ENCODE data around the gene CSMD2.

Gene CSMD2

GRCh38 chr1:33709174-33709782 lies 455.8 kb downstream of the CSMD2 start:
- no peak for FAIRE-seq

GRCh38 chr1:33706634-33707255 lies 458.3 kb downstream of the CSMD2 start:
- no peak for FAIRE-seq

- FAIRE-seq, result no peak
Observed at GRCh38 chr1:33703464-33703863, 461.6 kb downstream of the CSMD2 start.

- no peak for FAIRE-seq
Observed at GRCh38 chr1:33698361-33699035, 466.5 kb downstream of the CSMD2 start.

DNA sequence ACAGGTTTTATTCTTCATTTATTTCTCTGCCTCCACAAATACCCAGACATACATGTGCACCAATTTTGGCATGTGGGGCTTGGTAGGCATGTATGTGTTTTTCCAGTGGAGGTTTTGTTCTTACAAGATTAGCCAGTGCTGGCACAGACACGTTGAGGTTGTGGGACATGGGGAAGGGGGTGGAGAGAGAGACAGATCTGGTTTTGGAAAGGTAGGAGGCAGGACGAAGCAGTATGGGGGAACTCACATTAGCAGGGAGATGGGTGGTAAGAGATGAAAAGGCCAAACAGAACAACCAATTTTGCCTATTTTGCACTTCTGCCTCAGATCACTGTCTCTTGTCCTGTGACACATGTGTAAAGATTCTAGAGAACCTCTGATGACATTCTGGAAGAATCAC lies 467.2 kb downstream of the CSMD2 start:
- FAIRE-seq, result no peak

DNA sequence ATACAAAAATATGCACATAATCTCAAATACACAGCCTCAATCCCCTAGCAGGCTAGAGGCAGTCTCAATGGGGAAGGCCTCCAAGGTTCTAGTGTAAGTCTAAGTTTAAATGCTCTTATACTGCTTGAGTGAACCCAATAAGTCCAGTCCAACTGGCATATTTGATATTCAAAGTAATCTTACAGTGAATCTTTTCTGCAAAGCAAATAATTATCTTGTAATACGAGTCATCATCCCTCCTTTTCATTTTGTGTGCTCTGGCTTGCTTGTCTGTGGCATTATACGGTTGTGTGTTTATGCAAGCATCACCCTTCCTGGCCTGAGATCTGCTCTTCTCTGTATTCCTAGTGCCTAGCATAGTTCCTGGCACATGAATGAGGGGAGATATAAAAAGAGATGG lies 468.1 kb downstream of the CSMD2 start:
- no peak for FAIRE-seq

DNA sequence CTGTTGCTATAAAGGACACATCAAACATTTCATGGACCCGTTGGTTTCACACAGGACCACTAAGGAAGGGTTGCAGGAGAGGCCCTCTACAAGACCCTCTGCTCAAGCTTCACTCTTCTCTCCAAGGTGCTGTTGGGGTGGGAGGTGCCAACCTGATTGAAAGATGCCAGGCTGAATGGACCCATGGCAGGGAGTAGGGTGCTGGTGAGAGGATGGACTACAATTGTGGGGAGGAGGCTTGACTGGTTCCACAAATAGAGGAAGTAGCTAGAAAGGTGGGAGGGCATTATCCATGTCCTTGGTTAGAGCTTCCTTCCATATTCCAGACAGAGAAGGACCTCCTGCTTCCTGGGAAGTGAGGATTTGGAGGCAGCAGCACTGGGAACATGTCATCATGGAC lies 468.7 kb downstream of the CSMD2 start:
- no peak for FAIRE-seq

GRCh38 chr1:33692206-33693188 lies 472.5 kb downstream of the CSMD2 start:
- no peak for FAIRE-seq

- FAIRE-seq, result no peak
Observed at GRCh38 chr1:33687000-33687399, 478.0 kb downstream of the CSMD2 start.

DNA sequence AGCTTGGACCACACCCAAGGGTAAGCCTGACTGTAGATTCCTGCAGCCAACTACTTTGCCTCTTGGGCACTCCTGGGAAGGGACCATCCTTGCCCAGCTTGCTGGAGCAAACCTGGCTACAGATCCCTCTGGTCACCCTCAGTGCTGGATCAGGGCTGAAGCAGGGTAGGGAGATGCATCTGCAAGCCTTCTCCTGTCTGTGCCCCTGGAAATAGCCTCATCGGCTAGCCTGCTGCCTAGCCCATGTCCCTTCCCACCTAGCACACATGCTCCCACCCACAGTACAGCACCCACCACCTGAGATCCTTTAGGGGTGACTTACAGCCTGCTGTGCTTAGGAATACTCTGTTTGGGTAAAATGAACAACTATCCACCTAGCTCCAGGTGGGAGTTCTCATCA lies 478.5 kb downstream of the CSMD2 start:
- FAIRE-seq, result no peak

DNA sequence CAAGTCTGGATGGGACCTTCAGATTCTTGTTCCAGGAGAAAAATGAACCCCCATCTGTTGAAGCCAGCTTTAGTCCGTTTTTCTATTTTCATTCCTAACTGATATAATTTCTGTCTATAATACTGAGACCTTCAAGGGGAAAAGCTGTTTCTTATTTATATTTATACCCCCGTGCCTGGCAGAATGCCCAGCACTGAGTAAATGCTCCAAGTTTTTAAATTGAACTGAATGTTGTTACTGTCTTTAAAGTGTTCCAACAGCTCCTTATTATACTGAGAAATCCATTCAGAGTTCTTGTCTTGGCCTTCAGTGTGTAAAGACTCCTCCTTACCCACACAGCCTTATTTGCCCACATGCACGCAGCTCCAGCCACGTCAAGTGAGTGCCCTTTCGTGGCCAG lies 479.8 kb downstream of the CSMD2 start:
- no peak for FAIRE-seq

- no peak for FAIRE-seq
Observed at GRCh38 chr1:33684396-33685179, 480.4 kb downstream of the CSMD2 start.

GRCh38 chr1:33683913-33684312 lies 481.1 kb downstream of the CSMD2 start:
- FAIRE-seq, result no peak

GRCh38 chr1:33682371-33682770 lies 482.7 kb downstream of the CSMD2 start:
- no peak for FAIRE-seq

DNA sequence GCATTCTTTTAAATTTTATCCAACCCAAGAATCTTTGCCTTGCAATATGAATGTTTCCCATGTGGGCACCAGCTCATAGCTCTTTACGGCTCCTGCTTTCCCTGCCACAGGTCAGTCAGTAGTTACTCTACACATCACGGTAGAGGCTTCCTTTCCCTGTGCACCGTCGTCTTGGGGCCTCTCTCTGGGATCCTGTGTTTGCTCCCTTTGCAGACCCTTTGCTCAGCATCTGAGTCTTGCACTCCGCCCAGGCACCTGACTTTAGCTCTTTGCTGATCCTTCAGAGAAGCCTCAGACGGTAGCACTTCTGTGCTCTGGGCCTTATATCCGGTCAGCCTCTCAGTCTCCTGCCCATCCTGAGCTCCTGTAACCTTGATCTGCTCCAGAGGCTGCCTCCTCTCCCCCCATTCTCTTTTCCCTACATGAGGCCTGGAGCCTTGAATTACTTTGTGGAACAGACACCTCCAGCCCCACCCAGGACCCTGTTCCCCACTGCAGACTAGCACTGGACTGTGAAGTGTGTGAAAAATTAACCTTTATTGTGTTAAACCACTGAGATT lies 484.7 kb downstream of the CSMD2 start:
- no peak for FAIRE-seq

DNA sequence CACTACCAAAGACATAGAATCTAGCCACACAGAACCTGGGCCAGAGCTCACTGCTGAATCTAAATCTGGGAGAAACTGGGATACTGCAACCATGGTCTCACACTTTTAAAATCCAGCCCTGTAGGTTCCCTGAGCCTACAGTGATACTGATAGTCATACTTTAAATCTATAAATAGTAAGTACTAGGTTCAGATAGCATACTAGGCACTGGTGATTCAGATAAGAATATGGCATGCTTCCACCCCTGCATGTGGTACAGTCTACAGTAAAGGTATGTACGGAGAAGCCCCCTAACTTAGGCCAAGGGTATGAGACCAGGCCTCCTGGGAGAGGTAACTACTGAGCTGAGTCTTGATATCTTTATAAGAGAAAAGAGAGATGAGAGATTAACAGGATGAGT lies 494.5 kb downstream of the CSMD2 start:
- no peak for FAIRE-seq

DNA sequence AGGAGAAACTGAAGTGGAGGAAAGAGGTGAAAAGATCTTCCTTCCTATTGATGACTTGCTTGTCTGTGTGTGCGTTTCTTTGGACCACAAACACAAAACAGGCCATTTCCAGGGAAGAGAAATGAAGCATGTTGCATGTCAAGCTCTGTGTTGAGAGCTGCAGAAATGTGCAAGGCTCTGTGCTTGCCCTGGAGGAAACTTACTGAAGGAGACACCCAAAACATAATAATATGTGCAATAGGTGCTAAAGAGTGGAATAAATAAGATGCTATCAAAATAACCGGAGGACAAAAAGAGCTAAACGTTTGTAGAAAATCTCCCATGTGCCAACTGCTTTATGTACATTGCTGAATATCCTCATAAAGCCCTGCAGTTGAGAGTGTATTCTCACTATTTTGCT lies 496.3 kb downstream of the CSMD2 start:
- no peak for FAIRE-seq

GRCh38 chr1:33667386-33668282 lies 497.4 kb downstream of the CSMD2 start:
- FAIRE-seq, result no peak

DNA sequence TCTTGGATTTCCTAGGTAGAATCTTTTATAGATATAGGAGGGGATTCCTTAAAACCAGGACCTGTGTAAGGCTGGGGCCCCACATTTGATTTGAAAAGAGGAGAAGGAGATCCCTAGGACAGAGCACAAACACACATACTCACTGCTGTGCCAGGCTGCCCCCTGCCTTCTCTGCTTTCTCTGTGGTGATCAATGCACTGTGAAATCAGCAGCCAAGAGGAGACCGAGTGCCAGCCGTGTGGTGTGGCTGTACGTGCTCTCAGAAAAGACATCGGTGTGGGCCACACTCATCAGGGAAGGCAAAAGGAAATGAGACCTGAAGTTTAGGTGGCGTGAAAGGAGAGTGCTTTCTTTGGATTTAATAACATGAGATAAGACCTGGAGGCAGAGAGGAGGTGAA lies 498.4 kb downstream of the CSMD2 start:
- FAIRE-seq, result no peak

GRCh38 chr1:33661811-33662454 lies 503.1 kb downstream of the CSMD2 start:
- no peak for FAIRE-seq

DNA sequence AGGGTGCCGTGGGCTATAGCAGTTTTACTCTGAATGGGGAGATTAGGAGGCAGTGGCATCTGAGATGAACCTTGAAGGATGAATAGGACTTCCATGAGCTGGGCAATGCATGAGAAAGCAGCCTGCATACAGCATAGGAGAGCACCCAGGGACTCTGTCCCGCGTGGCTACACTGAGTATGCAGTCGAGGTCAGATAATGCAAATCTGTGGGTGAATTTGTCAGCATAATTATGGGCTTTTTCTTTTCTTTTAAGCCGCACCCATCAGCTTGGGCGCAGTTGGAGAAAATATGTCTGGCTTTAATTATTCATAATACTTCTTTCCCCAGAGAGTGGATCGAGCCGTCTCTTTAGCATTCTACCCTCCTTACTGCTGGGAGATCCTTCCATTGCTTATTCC lies 504.1 kb downstream of the CSMD2 start:
- FAIRE-seq, result no peak

All from G401.6 (cell line).